HepG2 (cell line): ENCODE measurements around the gene PIM3. TPM values are rescaled to one million over a fixed set of nuclear protein-coding genes. Genes with fewer than 3 reads are reported as not detected.

Experiments used
- CHD2 ChIP-seq: IDR thresholded peaks from 2 replicates; pipeline ENCODE4 v1.6.1; 2011; ENCODE audit warnings: low read depth, low read length, improper control_type of control experiment
- E2F5 ChIP-seq: sonication (generic); formaldehyde crosslinking; conservative IDR thresholded peaks from 2 replicates; pipeline ENCODE4 v1.4.0; 2020; ENCODE audit warnings: missing genetic modification reagents
- FOXA1 ChIP-seq, 2 experiments: fragments of 450-650 bp in 1 of 2; sonication (generic) in 1 of 2; formaldehyde crosslinking in 1 of 2; IDR thresholded peaks; 2 replicates each; pipeline versions ENCODE4 v1.4.0 to v1.6.1; 2016 to 2020; ENCODE audit warnings: missing genetic modification reagents in 1 of 2
- HOXA5 ChIP-seq: sonication (generic); formaldehyde crosslinking; IDR thresholded peaks from 2 replicates; pipeline ENCODE4 v1.4.0; 2020; ENCODE audit warnings: missing genetic modification reagents
- JARID2 ChIP-seq: sonication (generic); formaldehyde crosslinking; IDR thresholded peaks from 2 replicates; pipeline ENCODE4 v1.8.1; 2023; ENCODE audit warnings: missing genetic modification reagents, inconsistent platforms; ENCODE audit not compliant: insufficient replicate concordance
- NPAS2 ChIP-seq: sonication (generic); formaldehyde crosslinking; IDR thresholded peaks from 2 replicates; pipeline ENCODE4 v1.8.0; 2022; ENCODE audit warnings: mild to moderate bottlenecking, missing genetic modification reagents, borderline replicate concordance
- SSRP1 ChIP-seq: IDR thresholded peaks from 2 replicates; pipeline ENCODE4 v1.6.1; 2016; ENCODE audit warnings: control low read depth
- TEAD3 ChIP-seq: optimal IDR thresholded peaks from 2 replicates; pipeline ENCODE3; 2016; ENCODE audit warnings: borderline replicate concordance
- ZEB1 ChIP-seq: IDR thresholded peaks from 2 replicates; pipeline ENCODE4 v1.6.1; 2012; ENCODE audit warnings: mild to moderate bottlenecking, low read depth, inconsistent platforms; ENCODE audit not compliant: insufficient replicate concordance
- ZFP37 ChIP-seq: sonication (generic); formaldehyde crosslinking; IDR thresholded peaks from 2 replicates; pipeline ENCODE4 v1.4.0; 2020; ENCODE audit warnings: missing genetic modification reagents, borderline replicate concordance
- ZNF260 ChIP-seq: sonication (generic); formaldehyde crosslinking; IDR thresholded peaks from 2 replicates; pipeline ENCODE4 v1.4.0; 2020; ENCODE audit warnings: missing genetic modification reagents, low read depth, mild to moderate bottlenecking, borderline replicate concordance
- ZNF441 ChIP-seq: sonication (generic); formaldehyde crosslinking; IDR thresholded peaks from 2 replicates; pipeline ENCODE4 v1.7.0; 2021; ENCODE audit warnings: missing genetic modification reagents, borderline replicate concordance
- ZNF567 ChIP-seq: sonication (generic); formaldehyde crosslinking; IDR thresholded peaks from 2 replicates; pipeline ENCODE4 v1.8.1; 2023; ENCODE audit warnings: mild to moderate bottlenecking, missing genetic modification reagents, borderline replicate concordance
- polyA plus RNA-seq, 8 experiments: library from polyadenylated mRNA; depleted of rRNA in 3 of 8; stranded (reverse) in 7 of 8; unstranded in 1 of 8; fragments of >200 nt; fragmentation: Illumina TruSeq in 4 of 8; extraction: Trizol in 4 of 8; gene quantifications; 2 replicates each; pipeline versions ENCODE4 v1.2.1 to v1.2.3, GENCODE V29; 2011 to 2016; ENCODE audit warnings: low read depth in 4 of 8, missing spikeins in 1 of 8, mixed read lengths in 1 of 8; ENCODE audit not compliant: insufficient read depth in 1 of 8
- total RNA-seq, 5 experiments: library from RNA; depleted of rRNA; stranded (reverse); fragments of >200 nt; fragmentation: Illumina TruSeq; extraction: Trizol; gene quantifications; 2 replicates each; pipeline ENCODE4 v1.2.3, GENCODE V29; 2016; ENCODE audit warnings: low read depth in 1 of 5
- TF ChIP-seq, protein P1 (sequence below): sonication (generic); formaldehyde crosslinking; IDR thresholded peaks from 2 replicates; pipeline ENCODE4 v1.9.0; 2021; ENCODE audit warnings: missing genetic modification reagents, borderline replicate concordance
- TF ChIP-seq, protein P2 (sequence below): sonication (generic); formaldehyde crosslinking; IDR thresholded peaks from 2 replicates; pipeline ENCODE4 v1.4.0; 2020; ENCODE audit warnings: missing genetic modification reagents
- TF ChIP-seq, protein P3 (sequence below): sonication (generic); formaldehyde crosslinking; IDR thresholded peaks from 2 replicates; pipeline ENCODE4 v1.4.0; 2020; ENCODE audit warnings: missing genetic modification reagents; ENCODE audit errors: not compliant biosample characterization
- TF ChIP-seq, protein P4 (sequence below): sonication (generic); formaldehyde crosslinking; IDR thresholded peaks from 2 replicates; pipeline ENCODE4 v1.5.1; 2020; ENCODE audit warnings: mild to moderate bottlenecking, missing genetic modification reagents, moderate library complexity

Gene PIM3
- total and polyA plus RNA-seq, 2 of the 13 experiments (the other 11 are each of a cell fraction or from before 2014, with no cell fraction given): 21.6 to 31.2 TPM

DNA sequence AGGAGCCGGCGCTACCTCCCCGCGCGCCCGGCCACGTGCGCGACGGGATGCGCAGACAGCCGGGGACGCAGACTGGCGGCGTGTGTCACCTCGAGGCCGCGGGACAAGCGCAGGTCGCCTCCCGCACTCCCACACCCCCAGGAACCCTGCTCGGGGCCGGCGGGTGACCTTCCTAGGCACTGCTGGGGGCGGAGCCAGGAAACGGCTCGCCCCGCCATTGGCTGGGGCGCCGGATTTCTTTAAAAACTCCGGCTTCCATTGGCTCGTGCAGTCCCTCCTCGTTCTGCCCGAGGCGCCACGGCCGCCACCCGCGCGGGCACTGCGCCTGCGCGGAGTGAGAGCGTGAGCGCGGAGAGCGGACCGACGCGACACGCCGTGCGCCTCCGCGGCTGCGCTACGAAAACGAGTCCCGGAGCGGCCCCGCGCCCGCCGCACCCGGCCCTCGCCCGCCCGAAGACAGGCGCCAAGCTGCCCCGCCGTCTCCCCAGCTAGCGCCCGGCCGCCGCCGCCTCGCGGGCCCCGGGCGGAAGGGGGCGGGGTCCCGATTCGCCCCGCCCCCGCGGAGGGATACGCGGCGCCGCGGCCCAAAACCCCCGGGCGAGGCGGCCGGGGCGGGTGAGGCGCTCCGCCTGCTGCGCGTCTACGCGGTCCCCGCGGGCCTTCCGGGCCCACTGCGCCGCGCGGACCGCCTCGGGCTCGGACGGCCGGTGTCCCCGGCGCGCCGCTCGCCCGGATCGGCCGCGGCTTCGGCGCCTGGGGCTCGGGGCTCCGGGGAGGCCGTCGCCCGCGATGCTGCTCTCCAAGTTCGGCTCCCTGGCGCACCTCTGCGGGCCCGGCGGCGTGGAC, at the start of gene PIM3 (continued):
- TF ChIP-seq E2F5 (CRISPR knock-in tag): no peak; the same call in 1 of the 2 replicates
- TF ChIP-seq, protein P1, sequence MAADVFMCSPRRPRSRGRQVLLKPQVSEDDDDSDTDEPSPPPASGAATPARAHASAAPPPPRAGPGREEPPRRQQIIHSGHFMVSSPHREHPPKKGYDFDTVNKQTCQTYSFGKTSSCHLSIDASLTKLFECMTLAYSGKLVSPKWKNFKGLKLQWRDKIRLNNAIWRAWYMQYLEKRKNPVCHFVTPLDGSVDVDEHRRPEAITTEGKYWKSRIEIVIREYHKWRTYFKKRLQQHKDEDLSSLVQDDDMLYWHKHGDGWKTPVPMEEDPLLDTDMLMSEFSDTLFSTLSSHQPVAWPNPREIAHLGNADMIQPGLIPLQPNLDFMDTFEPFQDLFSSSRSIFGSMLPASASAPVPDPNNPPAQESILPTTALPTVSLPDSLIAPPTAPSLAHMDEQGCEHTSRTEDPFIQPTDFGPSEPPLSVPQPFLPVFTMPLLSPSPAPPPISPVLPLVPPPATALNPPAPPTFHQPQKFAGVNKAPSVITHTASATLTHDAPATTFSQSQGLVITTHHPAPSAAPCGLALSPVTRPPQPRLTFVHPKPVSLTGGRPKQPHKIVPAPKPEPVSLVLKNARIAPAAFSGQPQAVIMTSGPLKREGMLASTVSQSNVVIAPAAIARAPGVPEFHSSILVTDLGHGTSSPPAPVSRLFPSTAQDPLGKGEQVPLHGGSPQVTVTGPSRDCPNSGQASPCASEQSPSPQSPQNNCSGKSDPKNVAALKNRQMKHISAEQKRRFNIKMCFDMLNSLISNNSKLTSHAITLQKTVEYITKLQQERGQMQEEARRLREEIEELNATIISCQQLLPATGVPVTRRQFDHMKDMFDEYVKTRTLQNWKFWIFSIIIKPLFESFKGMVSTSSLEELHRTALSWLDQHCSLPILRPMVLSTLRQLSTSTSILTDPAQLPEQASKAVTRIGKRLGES (CRISPR knock-in tag): no peak
- TF ChIP-seq, protein P2, sequence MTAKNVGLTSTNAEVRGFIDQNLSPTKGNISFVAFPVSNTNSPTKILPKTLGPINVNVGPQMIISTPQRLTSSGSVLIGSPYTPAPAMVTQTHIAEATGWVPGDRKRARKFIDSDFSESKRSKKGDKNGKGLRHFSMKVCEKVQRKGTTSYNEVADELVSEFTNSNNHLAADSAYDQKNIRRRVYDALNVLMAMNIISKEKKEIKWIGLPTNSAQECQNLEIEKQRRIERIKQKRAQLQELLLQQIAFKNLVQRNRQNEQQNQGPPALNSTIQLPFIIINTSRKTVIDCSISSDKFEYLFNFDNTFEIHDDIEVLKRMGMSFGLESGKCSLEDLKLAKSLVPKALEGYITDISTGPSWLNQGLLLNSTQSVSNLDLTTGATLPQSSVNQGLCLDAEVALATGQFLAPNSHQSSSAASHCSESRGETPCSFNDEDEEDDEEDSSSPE: peak; percentile 73
- TF ChIP-seq ZNF441 (CRISPR knock-in tag): peak; percentile 83; the same call in 1 of the 2 replicates
- TF ChIP-seq ZFP37 (CRISPR knock-in tag): 0 out of 2 replicates have a peak, but pooled peaks have one; percentile 42
- TF ChIP-seq ZNF260 (CRISPR knock-in tag): no peak
- TF ChIP-seq CHD2: peak; percentile 80
- TF ChIP-seq TEAD3: no peak
- no peak for TF ChIP-seq FOXA1 (IDR thresholded peaks at IDR 0.05)
- TF ChIP-seq FOXA1 (CRISPR knock-in tag; IDR thresholded peaks at IDR 0.05): no peak; the same call in 1 of the 2 replicates
- TF ChIP-seq, protein P3, sequence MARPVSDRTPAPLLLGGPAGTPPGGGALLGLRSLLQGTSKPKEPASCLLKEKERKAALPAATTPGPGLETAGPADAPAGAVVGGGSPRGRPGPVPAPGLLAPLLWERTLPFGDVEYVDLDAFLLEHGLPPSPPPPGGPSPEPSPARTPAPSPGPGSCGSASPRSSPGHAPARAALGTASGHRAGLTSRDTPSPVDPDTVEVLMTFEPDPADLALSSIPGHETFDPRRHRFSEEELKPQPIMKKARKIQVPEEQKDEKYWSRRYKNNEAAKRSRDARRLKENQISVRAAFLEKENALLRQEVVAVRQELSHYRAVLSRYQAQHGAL (CRISPR knock-in tag): no peak
- no peak for TF ChIP-seq ZNF567 (CRISPR knock-in tag)
- TF ChIP-seq, protein P4, sequence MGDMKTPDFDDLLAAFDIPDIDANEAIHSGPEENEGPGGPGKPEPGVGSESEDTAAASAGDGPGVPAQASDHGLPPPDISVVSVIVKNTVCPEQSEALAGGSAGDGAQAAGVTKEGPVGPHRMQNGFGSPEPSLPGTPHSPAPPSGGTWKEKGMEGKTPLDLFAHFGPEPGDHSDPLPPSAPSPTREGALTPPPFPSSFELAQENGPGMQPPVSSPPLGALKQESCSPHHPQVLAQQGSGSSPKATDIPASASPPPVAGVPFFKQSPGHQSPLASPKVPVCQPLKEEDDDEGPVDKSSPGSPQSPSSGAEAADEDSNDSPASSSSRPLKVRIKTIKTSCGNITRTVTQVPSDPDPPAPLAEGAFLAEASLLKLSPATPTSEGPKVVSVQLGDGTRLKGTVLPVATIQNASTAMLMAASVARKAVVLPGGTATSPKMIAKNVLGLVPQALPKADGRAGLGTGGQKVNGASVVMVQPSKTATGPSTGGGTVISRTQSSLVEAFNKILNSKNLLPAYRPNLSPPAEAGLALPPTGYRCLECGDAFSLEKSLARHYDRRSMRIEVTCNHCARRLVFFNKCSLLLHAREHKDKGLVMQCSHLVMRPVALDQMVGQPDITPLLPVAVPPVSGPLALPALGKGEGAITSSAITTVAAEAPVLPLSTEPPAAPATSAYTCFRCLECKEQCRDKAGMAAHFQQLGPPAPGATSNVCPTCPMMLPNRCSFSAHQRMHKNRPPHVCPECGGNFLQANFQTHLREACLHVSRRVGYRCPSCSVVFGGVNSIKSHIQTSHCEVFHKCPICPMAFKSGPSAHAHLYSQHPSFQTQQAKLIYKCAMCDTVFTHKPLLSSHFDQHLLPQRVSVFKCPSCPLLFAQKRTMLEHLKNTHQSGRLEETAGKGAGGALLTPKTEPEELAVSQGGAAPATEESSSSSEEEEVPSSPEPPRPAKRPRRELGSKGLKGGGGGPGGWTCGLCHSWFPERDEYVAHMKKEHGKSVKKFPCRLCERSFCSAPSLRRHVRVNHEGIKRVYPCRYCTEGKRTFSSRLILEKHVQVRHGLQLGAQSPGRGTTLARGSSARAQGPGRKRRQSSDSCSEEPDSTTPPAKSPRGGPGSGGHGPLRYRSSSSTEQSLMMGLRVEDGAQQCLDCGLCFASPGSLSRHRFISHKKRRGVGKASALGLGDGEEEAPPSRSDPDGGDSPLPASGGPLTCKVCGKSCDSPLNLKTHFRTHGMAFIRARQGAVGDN (CRISPR knock-in tag): peak; percentile 92
- no peak for TF ChIP-seq SSRP1 (CRISPR knock-in tag)
- 0 out of 2 replicates have a peak, but pooled peaks have one; percentile 23 for TF ChIP-seq HOXA5
- no peak for TF ChIP-seq ZEB1
- no peak for TF ChIP-seq NPAS2 (CRISPR knock-in tag)
- no peak for TF ChIP-seq JARID2 (CRISPR knock-in tag)
